NCI-H1694 (cell line): ENCODE measurements around the gene MPV17.
"Not testable (repeated sequence)": the region's sequence is repeated elsewhere in the genome, so short reads cannot be mapped to it uniquely, and the experiment has no call there.

Experiments used
- DNase-seq: peaks from one replicate; lab custom pipeline; 2025; lab: John Stamatoyannopoulos, UW

MPV17 gene

GRCh38 chr2:27322766-27323595 lies at the start of gene MPV17:
Gene MPV17 (minus strand): TSS chr2:27323097. CDS start chr2:27322517, 580 bp downstream.
- DNase-seq: peak; percentile 90

GRCh38 chr2:27370816-27371620 lies 48.1 kb upstream of the MPV17 start:
- DNase-seq: no peak

GRCh38 chr2:27370026-27370815 lies 47.3 kb upstream of the MPV17 start, which contains the start of the genes EIF2B4 and SNX17:
Gene EIF2B4 (minus strand): TSS chr2:27370338. CDS start chr2:27370314, 24 bp downstream.
Gene SNX17 (plus strand): TSS chr2:27370616. CDS start chr2:27370744, 128 bp downstream.
- DNase-seq: peak; percentile 99

- DNase-seq: peak; percentile 25
Observed at GRCh38 chr2:27369471-27370025, 46.7 kb upstream of the MPV17 start.

GRCh38 chr2:27363933-27364332 lies 41.0 kb upstream of the MPV17 start:
- DNase-seq: no peak

GRCh38 chr2:27362678-27363420 lies 40.0 kb upstream of the MPV17 start:
- DNase-seq: no peak

GRCh38 chr2:27356382-27357181 lies 33.7 kb upstream of the MPV17 start, which contains the start of gene GTF3C2:
Gene GTF3C2 (minus strand): TSS chr2:27356764. CDS start chr2:27343554, 13,210 bp downstream.
- peak; percentile 98 for DNase-seq

- DNase-seq: no peak
Observed at GRCh38 chr2:27356056-27356381, 33.1 kb upstream of the MPV17 start.

GRCh38 chr2:27354597-27354927 lies 31.7 kb upstream of the MPV17 start:
- DNase-seq: no peak

- no peak for DNase-seq
Observed at GRCh38 chr2:27353762-27354596, 31.1 kb upstream of the MPV17 start.

GRCh38 chr2:27353386-27353761 lies 30.5 kb upstream of the MPV17 start:
- not testable (repeated sequence) for DNase-seq

- DNase-seq: no peak
Observed at GRCh38 chr2:27351802-27352598, 29.1 kb upstream of the MPV17 start.

- no peak for DNase-seq
Observed at GRCh38 chr2:27350106-27350693, 27.3 kb upstream of the MPV17 start.

- no peak for DNase-seq
Observed at GRCh38 chr2:27347641-27348040, 24.7 kb upstream of the MPV17 start.

- DNase-seq: no peak
Observed at GRCh38 chr2:27336173-27336572, 13.3 kb upstream of the MPV17 start.

- DNase-seq: no peak
Observed at GRCh38 chr2:27335311-27335710, 12.4 kb upstream of the MPV17 start.

- no peak for DNase-seq
Observed at GRCh38 chr2:27324720-27325119, 1.8 kb upstream of the MPV17 start.

- DNase-seq: no peak
Observed at GRCh38 chr2:27323596-27324285, 844 bp upstream of the MPV17 start.
